Fibroblast of skin of left biceps (primary cell): Measurements from ENCODE around the gene CCDC9B.

Experiments
- DNase-seq, 2 experiments: peaks; one replicate each; pipeline ENCODE4 v3.0.0-alpha.2; 2013; ENCODE audit warnings: low read depth in 2 of 2

The CCDC9B gene

GRCh38 chr15:40309344-40309862 is 31.3 kb downstream of the CCDC9B start:
- DNase-seq, result no peak

GRCh38 chr15:40307421-40308211 is 33.1 kb downstream of the CCDC9B start, which contains the start of gene PLCB2:
Gene PLCB2, minus strand, starts transcription at chr15:40307935. Its CDS starts 263 bp downstream, at chr15:40307672.
- DNase-seq, result no peak

- DNase-seq, result no peak
Measured at GRCh38 chr15:40306908-40307307, 33.8 kb downstream of the CCDC9B start.

- no peak for DNase-seq
Measured at GRCh38 chr15:40306371-40306770, 34.4 kb downstream of the CCDC9B start.

- DNase-seq, result no peak
Measured at GRCh38 chr15:40305281-40305680, 35.5 kb downstream of the CCDC9B start.

GRCh38 chr15:40303576-40303975 is 37.2 kb downstream of the CCDC9B start:
- no peak for DNase-seq

GRCh38 chr15:40302981-40303380 is 37.8 kb downstream of the CCDC9B start:
- no peak for DNase-seq

GRCh38 chr15:40302288-40302886 is 38.4 kb downstream of the CCDC9B start:
- no peak for DNase-seq

- no peak for DNase-seq
Measured at GRCh38 chr15:40301467-40302179, 39.1 kb downstream of the CCDC9B start.

- DNase-seq, result no peak
Measured at GRCh38 chr15:40300771-40301170, 40.0 kb downstream of the CCDC9B start.

- DNase-seq, result no peak
Measured at GRCh38 chr15:40300367-40300766, 40.4 kb downstream of the CCDC9B start.

GRCh38 chr15:40298216-40298935 is 42.4 kb downstream of the CCDC9B start:
- DNase-seq, result no peak

GRCh38 chr15:40297356-40297755 is 43.4 kb downstream of the CCDC9B start:
- DNase-seq, result no peak

- DNase-seq, result no peak
Measured at GRCh38 chr15:40296561-40297230, 44.0 kb downstream of the CCDC9B start.

GRCh38 chr15:40295877-40296560 is 44.7 kb downstream of the CCDC9B start:
- DNase-seq, result no peak

- DNase-seq, result no peak
Measured at GRCh38 chr15:40295297-40295696, 45.4 kb downstream of the CCDC9B start.

- DNase-seq, result no peak
Measured at GRCh38 chr15:40293905-40294895, 46.5 kb downstream of the CCDC9B start.

GRCh38 chr15:40293006-40293405 is 47.7 kb downstream of the CCDC9B start:
- DNase-seq, result no peak

- DNase-seq, result no peak
Measured at GRCh38 chr15:40292246-40292645, 48.5 kb downstream of the CCDC9B start.
